BLaER1 treated with 17β-estradiol and CSF1 and Interleukin-3, amounts not matched to agents 10 nM and 100 nM (cell line): Measurements from ENCODE around the gene PRCD.
A peak's percentile ranks its signal among the peaks of the same experiment; 100 is the strongest.

Experiments used
- H3K27ac ChIP-seq, 11 experiments: shearing (Covaris generic); formaldehyde crosslinking; 2 replicates each; pipeline ENCODE4 v1.8.1; 2022
- H3K27me3 ChIP-seq, 11 experiments: shearing (Covaris generic); formaldehyde crosslinking; 2 replicates each; pipeline ENCODE4 v1.8.1; 2022
- H3K36me3 ChIP-seq, 11 experiments: shearing (Covaris generic); formaldehyde crosslinking; 2 replicates each; pipeline ENCODE4 v1.8.1; 2022
- H3K4me1 ChIP-seq, 10 experiments: shearing (Covaris generic); formaldehyde crosslinking; 2 replicates each; pipeline ENCODE4 v1.8.1; 2022
- H3K4me2 ChIP-seq, 11 experiments: shearing (Covaris generic); formaldehyde crosslinking; 2 replicates each; pipeline ENCODE4 v1.8.1; 2022
- H3K4me3 ChIP-seq, 10 experiments: shearing (Covaris generic); formaldehyde crosslinking; 2 replicates each; pipeline ENCODE4 v1.8.1; 2022
- H3K9ac ChIP-seq, 11 experiments: shearing (Covaris generic); formaldehyde crosslinking; 2 replicates each; pipeline ENCODE4 v1.8.1; 2022
- H3K9me3 ChIP-seq, 11 experiments: shearing (Covaris generic); formaldehyde crosslinking; replicated peaks in 1 of 11; 2 replicates each; pipeline ENCODE4 v1.8.1; 2022
- H4K20me1 ChIP-seq, 11 experiments: shearing (Covaris generic); formaldehyde crosslinking; 2 replicates each; pipeline ENCODE4 v1.8.1; 2022
- Cebpa-rat ChIP-seq, 11 experiments: shearing (Covaris generic); IDR thresholded peaks; 2 replicates each; pipeline ENCODE4 v1.8.1; 2022

PRCD gene

DNA sequence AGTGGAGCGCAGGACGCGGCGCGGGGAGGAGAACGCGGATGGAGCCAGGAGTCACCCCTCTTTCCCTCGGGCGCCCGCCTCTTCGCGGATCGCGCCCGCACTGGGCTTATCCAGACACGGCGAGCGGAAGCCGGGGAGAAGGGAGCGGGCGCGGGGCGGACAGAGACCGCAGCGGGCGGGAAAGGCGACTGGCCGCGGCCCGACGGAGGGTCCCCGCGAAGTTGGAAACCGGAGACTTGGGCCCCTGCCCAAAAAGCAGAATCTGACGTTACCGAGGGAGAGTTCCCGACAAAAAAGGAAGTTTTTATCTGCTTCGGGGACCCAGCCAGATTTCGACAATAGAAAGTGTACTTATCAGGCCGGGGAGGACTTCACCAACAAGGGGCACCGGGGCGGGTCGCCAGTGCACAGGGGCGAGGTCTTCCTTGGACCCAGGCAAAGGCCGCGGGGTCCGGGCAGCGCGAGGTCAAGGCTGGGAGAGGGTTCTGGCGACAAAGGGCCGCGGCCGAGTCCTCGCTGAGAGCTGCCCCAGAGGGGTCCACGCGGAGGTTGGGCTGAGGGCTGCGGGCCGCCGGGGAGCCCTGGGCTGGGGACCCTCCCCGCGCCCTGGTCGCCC is 45.3 kb downstream of the PRCD start:
- Histone ChIP-seq H3K9me3 (peaks cover 0 to 6% (median 0%) of the 10 kb centered on the region in 11 experiments; a peak in 1 of 22 replicates), H3K4me2 (peak overlapping the region; percentile 89 to 100 (median 99)), H3K9ac (peak overlapping the region; percentile 19 to 78 (median 64); a peak in 21 of 22 replicates), H3K27ac (0 out of 22 replicates have a peak overlapping the region, but pooled peaks of 2 of the 11 experiments have one; percentile 4 to 8), H3K36me3 (no peaks in the 10 kb centered on the region), H3K4me1 (peaks cover 15 to 38% (median 33%) of the 10 kb centered on the region in 10 experiments; a peak in 17 of 20 replicates), H4K20me1 (peaks cover 0 to 29% (median 26%) of the 10 kb centered on the region in 11 experiments; a peak in 16 of 22 replicates), H3K27me3 (peaks cover 66 to 91% (median 84%) of the 10 kb centered on the region in 11 experiments), H3K4me3 (peak overlapping the region; percentile 49 to 72 (median 63))
- no peak for TF ChIP-seq Cebpa-rat (IDR thresholded peaks at IDR 0.05)

DNA sequence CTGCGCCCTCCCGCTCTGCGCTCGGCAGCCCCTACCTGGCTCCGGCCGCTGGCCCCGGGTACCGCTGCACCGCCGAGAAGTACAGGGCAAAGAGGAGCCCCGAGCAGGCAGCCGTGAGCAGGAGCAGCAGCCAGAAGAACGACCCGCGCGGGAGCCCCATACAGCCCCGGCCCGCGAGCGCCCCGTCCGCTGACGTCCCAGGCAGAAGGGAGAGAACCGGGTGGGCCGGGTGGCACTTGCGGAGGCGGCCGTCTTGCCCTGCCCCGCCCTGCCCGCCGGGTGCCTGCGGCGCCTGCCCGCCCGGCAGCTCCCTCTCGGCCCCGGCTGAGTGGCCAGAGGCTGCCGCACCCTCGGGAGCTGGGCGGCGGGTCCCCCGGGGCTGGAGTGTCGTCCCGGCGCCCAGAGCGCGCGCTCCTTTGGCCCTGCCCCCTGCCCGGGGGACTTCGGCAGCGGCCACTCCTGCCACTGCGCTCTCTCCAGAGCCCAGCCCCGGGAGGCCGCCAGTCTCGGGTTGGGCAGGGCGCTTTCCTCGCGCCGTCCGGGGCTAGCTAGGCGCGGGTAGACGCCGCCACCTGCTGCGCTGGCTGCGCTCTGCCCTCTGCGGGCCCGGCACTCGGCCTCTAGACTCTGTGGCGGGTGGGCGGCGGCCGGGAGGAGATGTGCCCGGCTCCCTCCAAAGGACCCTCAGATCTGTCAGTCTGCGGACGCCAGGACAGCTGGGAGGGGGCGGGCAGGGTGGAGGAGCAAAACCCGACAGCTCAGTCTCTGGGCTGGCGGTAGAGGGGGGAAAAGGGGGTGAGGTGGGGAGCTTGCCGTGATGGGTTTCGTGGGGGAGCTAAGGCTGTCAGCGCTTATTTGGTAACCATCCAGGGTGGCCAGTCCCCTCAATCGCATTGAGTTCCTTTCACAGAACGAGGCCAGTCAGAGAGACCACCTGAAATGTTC is 46.1 kb downstream of the PRCD start, which contains the start of gene ST6GALNAC2:
ST6GALNAC2 (minus strand) TSS at position 212 of the 945 bp plus-strand sequence; CDS start at position 160, 52 bp downstream.
- no peak for TF ChIP-seq Cebpa-rat (IDR thresholded peaks at IDR 0.05)
- H4K20me1 ChIP-seq = peaks cover 0 to 29% (median 26%) of the 10 kb centered on the region in 11 experiments; a peak in 16 of 22 replicates
- peaks cover 66 to 88% (median 84%) of the 10 kb centered on the region in 11 experiments for H3K27me3 ChIP-seq
- H3K9ac ChIP-seq = peak within 1 kb of the TSS; percentile 19 to 78 (median 64); a peak in 21 of 22 replicates
- peak within 1 kb of the TSS; percentile 49 to 72 (median 63) for H3K4me3 ChIP-seq
- peaks cover 11 to 40% (median 34%) of the 10 kb centered on the region in 10 experiments; a peak in 17 of 20 replicates for H3K4me1 ChIP-seq
- H3K36me3 ChIP-seq = no peaks in the 10 kb centered on the region
- H3K9me3 ChIP-seq = peaks cover 0 to 6% (median 0%) of the 10 kb centered on the region in 11 experiments; a peak in 1 of 22 replicates
- H3K4me2 ChIP-seq = peak within 1 kb of the TSS; percentile 89 to 100 (median 99)
- 0 out of 22 replicates have a peak within 1 kb of the TSS, but pooled peaks of 2 of the 11 experiments have one; percentile 4 to 8 for H3K27ac ChIP-seq

DNA sequence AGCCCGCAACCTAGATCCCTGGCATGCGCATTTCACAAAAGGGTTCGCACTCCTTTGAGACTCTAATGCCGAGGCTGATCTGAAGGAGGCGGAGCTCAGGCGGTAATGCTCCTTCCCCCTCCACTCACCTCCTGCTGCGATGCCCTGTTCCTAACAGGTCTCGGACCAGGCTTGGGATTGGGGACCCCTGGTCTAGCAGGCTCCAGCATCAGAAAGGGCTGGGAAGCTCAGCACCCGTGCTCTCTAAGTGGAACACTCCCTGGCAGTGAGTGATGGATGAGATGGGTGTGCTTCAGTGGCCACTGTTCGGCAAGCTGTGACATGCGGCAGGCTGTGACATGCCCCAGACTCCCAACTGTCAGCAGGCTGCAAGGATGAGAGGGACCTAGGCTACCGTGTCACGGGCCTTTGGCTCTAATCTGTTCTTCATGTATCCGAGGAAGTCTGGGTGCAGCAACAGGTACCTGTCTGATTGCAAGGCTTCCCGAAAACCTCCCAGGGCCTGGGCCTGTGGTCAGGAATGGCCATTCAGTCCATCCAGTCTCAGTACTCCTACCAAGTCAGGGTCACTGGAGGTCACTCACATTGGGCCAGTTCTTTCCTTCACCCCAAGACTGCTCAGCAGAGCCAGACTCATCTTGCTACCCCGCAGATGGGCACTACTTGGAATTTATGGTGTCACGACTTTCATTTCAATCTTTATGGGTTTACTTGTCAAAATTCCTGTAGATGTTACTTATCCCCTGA is 47.1 kb downstream of the PRCD start:
- Histone ChIP-seq H3K4me1 (peaks cover 11 to 40% (median 34%) of the 10 kb centered on the region in 10 experiments; a peak in 17 of 20 replicates), H3K36me3 (no peaks in the 10 kb centered on the region), H4K20me1 (peaks cover 0 to 29% (median 26%) of the 10 kb centered on the region in 11 experiments; a peak in 16 of 22 replicates), H3K27me3 (peaks cover 66 to 82% (median 76%) of the 10 kb centered on the region in 11 experiments), H3K9me3 (peaks cover 0 to 6% (median 0%) of the 10 kb centered on the region in 11 experiments; a peak in 1 of 22 replicates), H3K9ac (no peak overlapping the region), H3K27ac (no peak overlapping the region), H3K4me2 (peak overlapping the region; percentile 6 to 90 (median 48); a peak in 17 of 22 replicates), H3K4me3 (peak overlapping the region in 1 of 10 experiments; percentile 14; a peak in 1 of 20 replicates)
- no peak for TF ChIP-seq Cebpa-rat (IDR thresholded peaks at IDR 0.05)

DNA sequence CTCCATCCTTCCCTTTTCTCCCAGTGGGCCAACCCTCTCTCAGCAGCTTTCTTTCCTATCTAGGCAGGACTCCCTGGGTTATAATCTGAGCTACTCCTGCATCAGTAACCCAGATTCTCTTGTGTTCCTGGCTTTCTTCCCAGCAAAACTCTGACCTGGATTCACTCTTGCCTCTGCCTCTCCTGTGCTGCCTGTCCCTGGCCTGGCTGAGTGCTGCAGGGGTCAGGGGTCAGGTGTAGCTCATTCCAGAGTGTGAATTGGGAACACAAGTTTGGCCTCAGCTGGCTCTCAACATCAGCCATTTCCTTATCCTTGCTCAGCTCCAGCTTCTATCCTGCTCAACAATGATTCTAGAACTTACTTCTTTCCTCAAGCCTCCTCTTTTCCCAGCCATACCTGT is 48.3 kb downstream of the PRCD start:
- Histone ChIP-seq H3K27me3 (peaks cover 58 to 69% (median 64%) of the 10 kb centered on the region in 11 experiments), H3K9me3 (peaks cover 0 to 6% (median 0%) of the 10 kb centered on the region in 11 experiments; a peak in 1 of 22 replicates), H3K27ac (no peak overlapping the region), H3K9ac (no peak overlapping the region), H3K36me3 (no peaks in the 10 kb centered on the region), H3K4me3 (no peak overlapping the region), H3K4me1 (peaks cover 11 to 40% (median 34%) of the 10 kb centered on the region in 10 experiments; a peak in 17 of 20 replicates), H3K4me2 (no peak overlapping the region), H4K20me1 (peaks cover 0 to 29% (median 26%) of the 10 kb centered on the region in 11 experiments; a peak in 16 of 22 replicates)
- TF ChIP-seq Cebpa-rat (IDR thresholded peaks at IDR 0.05) = no peak

DNA sequence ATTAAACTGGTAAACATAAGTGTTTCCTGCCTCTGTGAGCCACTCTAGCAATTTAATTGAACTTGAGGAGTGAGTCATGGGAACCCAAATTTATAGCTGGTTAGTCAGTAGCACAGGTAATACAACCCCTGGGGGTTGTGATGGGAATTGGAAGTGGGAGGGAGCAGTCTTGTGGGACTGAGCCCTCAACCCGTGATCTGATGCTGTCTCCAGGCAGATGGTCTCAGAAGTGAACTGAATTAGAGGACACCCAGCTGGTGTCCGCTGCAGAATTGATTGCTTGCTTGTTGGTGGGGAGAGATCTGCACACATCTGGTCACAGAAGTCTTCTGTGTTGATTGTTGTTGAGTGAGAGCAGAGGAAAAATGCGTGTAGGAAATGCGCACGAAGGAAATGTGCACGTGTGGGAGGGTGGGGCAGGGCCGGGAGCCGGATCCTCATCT is 53.6 kb downstream of the PRCD start:
- Histone ChIP-seq H4K20me1 (no peaks in the 10 kb centered on the region), H3K9me3 (peaks cover 0 to 5% (median 0%) of the 10 kb centered on the region in 11 experiments; a peak in 1 of 22 replicates), H3K27ac (no peak overlapping the region), H3K36me3 (no peaks in the 10 kb centered on the region), H3K4me1 (peaks cover 11 to 24% (median 21%) of the 10 kb centered on the region in 10 experiments; a peak in 18 of 20 replicates), H3K4me2 (no peak overlapping the region), H3K9ac (no peak overlapping the region), H3K27me3 (peaks cover 6 to 17% (median 11%) of the 10 kb centered on the region in 11 experiments), H3K4me3 (no peak overlapping the region)
- TF ChIP-seq Cebpa-rat (IDR thresholded peaks at IDR 0.05) = no peak

DNA sequence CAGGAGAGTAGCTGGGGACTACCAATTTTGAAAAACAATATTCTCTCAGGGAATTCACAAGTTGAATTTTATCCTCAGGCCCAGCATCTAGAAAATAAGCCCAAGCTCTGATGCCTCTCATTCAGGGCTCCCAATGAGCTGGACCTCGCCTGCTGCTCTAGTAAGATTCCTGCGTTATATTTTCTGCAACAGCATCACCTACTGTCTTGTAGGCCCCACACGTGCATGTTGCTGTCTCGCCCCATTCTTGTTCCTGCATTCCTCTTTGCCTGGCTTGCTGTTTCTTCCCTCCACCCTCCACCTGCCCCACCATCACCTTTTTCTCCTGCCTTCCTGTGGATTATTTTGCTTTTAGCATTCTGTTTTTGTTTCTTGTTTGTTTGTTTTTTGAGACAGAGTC is 54.1 kb downstream of the PRCD start:
- TF ChIP-seq Cebpa-rat (IDR thresholded peaks at IDR 0.05) = no peak
- H3K27me3 ChIP-seq = peaks cover under 1 to 12% (median 7%) of the 10 kb centered on the region in 11 experiments; a peak in 17 of 22 replicates

DNA sequence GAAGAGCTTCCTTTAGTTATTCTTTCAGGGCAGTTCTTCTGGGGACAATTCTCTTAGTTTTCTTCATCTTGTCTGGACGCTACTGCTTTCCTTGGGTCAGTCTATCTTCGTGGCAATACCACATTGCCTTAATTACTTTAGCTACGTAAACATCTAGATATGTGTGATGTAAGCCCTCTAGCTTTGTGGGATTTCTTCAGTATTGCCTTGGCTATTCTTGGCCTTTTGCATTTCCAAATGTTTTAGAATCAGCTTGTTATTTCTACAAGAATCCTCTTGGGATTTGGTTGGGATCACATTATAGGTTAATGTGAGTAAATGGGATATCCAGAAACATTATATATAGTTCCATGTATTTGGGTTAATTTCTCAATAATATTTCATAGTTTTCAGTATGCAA is 54.8 kb downstream of the PRCD start:
- no peaks in the 10 kb centered on the region for H3K36me3 ChIP-seq
- no peak for TF ChIP-seq Cebpa-rat (IDR thresholded peaks at IDR 0.05)
- no peak overlapping the region for H3K4me3 ChIP-seq
- peaks cover 0 to 4% (median 0%) of the 10 kb centered on the region in 11 experiments; a peak in 5 of 22 replicates for H3K27me3 ChIP-seq
- H3K27ac ChIP-seq = no peak overlapping the region
- H3K9ac ChIP-seq = no peak overlapping the region
- no peaks in the 10 kb centered on the region for H3K9me3 ChIP-seq
- no peak overlapping the region for H3K4me2 ChIP-seq
- H3K4me1 ChIP-seq = peaks cover 16 to 26% (median 21%) of the 10 kb centered on the region in 10 experiments; a peak in 18 of 20 replicates
- H4K20me1 ChIP-seq = no peaks in the 10 kb centered on the region

More for the DNA sequence above, 54.1 kb downstream of the PRCD start:
- Histone ChIP-seq H3K36me3 (no peaks in the 10 kb centered on the region), H4K20me1 (no peaks in the 10 kb centered on the region), H3K27ac (no peak overlapping the region), H3K4me1 (peaks cover 14 to 29% (median 25%) of the 10 kb centered on the region in 10 experiments; a peak in 18 of 20 replicates), H3K9ac (no peak overlapping the region), H3K4me2 (no peak overlapping the region), H3K4me3 (no peak overlapping the region), H3K9me3 (no peaks in the 10 kb centered on the region)
